PC-3 (cell line): ENCODE data around the gene CTSW.

Experiments
- EZH2 ChIP-seq: fragments of 300-600 bp; sonication (generic); IDR thresholded peaks from one replicate; pipeline ENCODE4 v1.6.1; 2017; ENCODE audit warnings: antibody characterized with exemption, mild to moderate bottlenecking, low read length; ENCODE audit not compliant: unreplicated experiment
- EZH2phosphoT487 ChIP-seq: fragments of 300-600 bp; sonication (generic); IDR thresholded peaks from 2 replicates; pipeline ENCODE4 v1.6.1; 2018; ENCODE audit warnings: mild to moderate bottlenecking, antibody characterized with exemption, low read length, borderline replicate concordance
- TF ChIP-seq, protein P1 (sequence below): fragments of 300-600 bp; sonication (generic); conservative IDR thresholded peaks from 2 replicates; pipeline ENCODE4 v1.5.1; 2017; ENCODE audit warnings: antibody characterized with exemption, low read depth, mild to moderate bottlenecking, low read length

DNA sequence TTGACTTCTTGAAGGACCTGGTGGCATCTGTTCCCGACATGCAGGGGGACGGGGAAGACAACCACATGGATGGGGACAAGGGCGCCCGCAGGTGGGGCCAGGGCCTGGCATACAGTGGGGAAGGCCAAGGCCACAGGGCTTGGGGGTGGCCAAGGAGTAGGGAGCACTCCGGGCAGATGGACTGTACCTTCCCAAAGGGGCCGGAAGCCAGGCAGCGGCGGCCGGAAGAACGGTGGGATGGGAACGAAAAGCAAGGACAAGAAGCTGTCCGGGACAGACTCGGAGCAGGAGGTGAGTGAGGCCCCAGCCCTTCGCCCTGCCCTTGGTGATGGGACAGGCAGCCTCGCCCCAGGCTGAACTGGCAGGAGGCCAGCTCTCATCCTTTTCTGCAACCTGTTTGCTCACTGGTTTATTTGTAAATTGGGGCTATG lies 40.8 kb downstream of the CTSW start:
- TF ChIP-seq, protein P1, sequence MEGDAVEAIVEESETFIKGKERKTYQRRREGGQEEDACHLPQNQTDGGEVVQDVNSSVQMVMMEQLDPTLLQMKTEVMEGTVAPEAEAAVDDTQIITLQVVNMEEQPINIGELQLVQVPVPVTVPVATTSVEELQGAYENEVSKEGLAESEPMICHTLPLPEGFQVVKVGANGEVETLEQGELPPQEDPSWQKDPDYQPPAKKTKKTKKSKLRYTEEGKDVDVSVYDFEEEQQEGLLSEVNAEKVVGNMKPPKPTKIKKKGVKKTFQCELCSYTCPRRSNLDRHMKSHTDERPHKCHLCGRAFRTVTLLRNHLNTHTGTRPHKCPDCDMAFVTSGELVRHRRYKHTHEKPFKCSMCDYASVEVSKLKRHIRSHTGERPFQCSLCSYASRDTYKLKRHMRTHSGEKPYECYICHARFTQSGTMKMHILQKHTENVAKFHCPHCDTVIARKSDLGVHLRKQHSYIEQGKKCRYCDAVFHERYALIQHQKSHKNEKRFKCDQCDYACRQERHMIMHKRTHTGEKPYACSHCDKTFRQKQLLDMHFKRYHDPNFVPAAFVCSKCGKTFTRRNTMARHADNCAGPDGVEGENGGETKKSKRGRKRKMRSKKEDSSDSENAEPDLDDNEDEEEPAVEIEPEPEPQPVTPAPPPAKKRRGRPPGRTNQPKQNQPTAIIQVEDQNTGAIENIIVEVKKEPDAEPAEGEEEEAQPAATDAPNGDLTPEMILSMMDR, result no peak
- no peak for TF ChIP-seq EZH2
- TF ChIP-seq EZH2phosphoT487, result no peak
